A673 (cell line): ENCODE data around the gene MRPL27. TPM values are rescaled to one million over a fixed set of nuclear protein-coding genes. Genes with fewer than 3 reads are reported as not detected.

ENCODE experiments used
- BruUV-seq: library from RNA; stranded (reverse); fragments of 400-500 nt; replicated peaks from 2 replicates; lab custom pipeline; 2021; lab: Mats Ljungman, UMichigan
- CTCF ChIA-PET: fragments of 300-600 bp; sonication (Branson Sonifier 250); formaldehyde crosslinking; loops from one replicate; lab custom pipeline; 2022; ENCODE audit warnings: antibody characterized with exemption; lab: Charles Lee
- POLR2A ChIA-PET: fragments of 300-600 bp; sonication (Branson Sonifier 250); formaldehyde crosslinking; loops from one replicate; lab custom pipeline; 2022; ENCODE audit warnings: antibody characterized with exemption; ENCODE audit not compliant: low non-redundant PET; lab: Charles Lee
- DNase-seq: peaks from one replicate; pipeline ENCODE4 v3.0.0-alpha.2; 2015; ENCODE audit warnings: low spot score
- H3K27ac ChIP-seq: fragments of 200-600 bp; sonication (generic); 2 replicates; pipeline ENCODE4 v1.5.1; 2016; ENCODE audit warnings: mixed run types, low read depth, mild to moderate bottlenecking, mixed read lengths, antibody characterized with exemption, low read length; ENCODE audit not compliant: poor library complexity, severe bottlenecking
- H3K27me3 ChIP-seq: fragments of 200-600 bp; sonication (generic); replicated peaks from 2 replicates; pipeline ENCODE4 v1.6.1; 2017; ENCODE audit warnings: mixed run types, low read depth, mild to moderate bottlenecking, mixed read lengths, antibody characterized with exemption, low read length; ENCODE audit not compliant: insufficient read depth, poor library complexity
- H3K36me3 ChIP-seq: fragments of 200-600 bp; sonication (generic); 2 replicates; pipeline ENCODE4 v1.6.1; 2016; ENCODE audit warnings: mixed run types, mild to moderate bottlenecking, mixed read lengths, antibody characterized with exemption, low read length; ENCODE audit not compliant: insufficient read depth, poor library complexity, severe bottlenecking
- H3K4me1 ChIP-seq: fragments of 200-600 bp; sonication (generic); 2 replicates; pipeline ENCODE4 v1.6.1; 2017; ENCODE audit warnings: mixed run types, mild to moderate bottlenecking, mixed read lengths, antibody characterized with exemption, low read length; ENCODE audit not compliant: insufficient read depth, poor library complexity, severe bottlenecking
- H3K4me3 ChIP-seq: fragments of 200-600 bp; sonication (generic); 2 replicates; pipeline ENCODE4 v1.5.1; 2016; ENCODE audit warnings: low read depth, mixed run types, mild to moderate bottlenecking, mixed read lengths, low read length; ENCODE audit not compliant: poor library complexity, severe bottlenecking
- H3K9me3 ChIP-seq: fragments of 200-600 bp; sonication (generic); 2 replicates; pipeline ENCODE4 v1.6.1; 2016; ENCODE audit warnings: mixed run types, low read depth, mild to moderate bottlenecking, mixed read lengths, antibody characterized with exemption, low read length; ENCODE audit not compliant: poor library complexity, severe bottlenecking
- CTCF ChIP-seq: fragments of 300-800, 200-600 bp; sonication (generic); conservative IDR thresholded peaks from 2 replicates; pipeline ENCODE4 v1.5.1; 2017; ENCODE audit warnings: low read depth, mild to moderate bottlenecking, antibody characterized with exemption, low read length, moderate library complexity, mixed read lengths
- EZH2 ChIP-seq: fragments of 200-600 bp; sonication (generic); IDR thresholded peaks from 2 replicates; pipeline ENCODE4 v1.6.1; 2017; ENCODE audit warnings: borderline replicate concordance, low read depth, mild to moderate bottlenecking, mixed read lengths, antibody characterized with exemption, low read length; ENCODE audit not compliant: poor library complexity, severe bottlenecking
- intact Hi-C: fragments of 100-400 bp; cut with micrococcal nuclease; formaldehyde crosslinking; loops from one replicate; pipeline ENCODE4 v1.10.0; 2022; ENCODE audit not compliant: unreplicated experiment
- total RNA-seq: library from RNA; stranded (reverse); gene quantifications from 2 replicates; pipeline ENCODE4 v1.2.3, GENCODE V29; 2021

MRPL27 gene
- total RNA-seq, 1 experiment from 2014 or later: 85.6 TPM

- H3K9me3 ChIP-seq: no peaks in the 10 kb centered on the region
- CTCF ChIA-PET: no interaction called here
These were observed 18.8 kb downstream of the MRPL27 start for GRCh38 chr17:50354198-50354597.

GRCh38 chr17:50353600-50354195 is 19.3 kb downstream of the MRPL27 start:
- POLR2A ChIA-PET: interaction anchor here (0.6 kb wide), 1 partner anchor 36 kb away, joined by 3 read pairs; no protein-coding TSS in a partner anchor
- DNase-seq: no peak
- H3K4me1 ChIP-seq: no peaks in the 10 kb centered on the region
- H3K9me3 ChIP-seq: no peaks in the 10 kb centered on the region
- CTCF ChIA-PET: no interaction called here
- H3K36me3 ChIP-seq: peaks cover 32% of the 10 kb centered on the region
- H3K27me3 ChIP-seq: no peaks in the 10 kb centered on the region
- intact Hi-C loops: no loop called here
- BruUV-seq: no TSS peak
- H3K4me3 ChIP-seq: no peak overlapping the region
- TF ChIP-seq EZH2: no peak
- TF ChIP-seq CTCF: no peak
- H3K27ac ChIP-seq: no peak overlapping the region

More at GRCh38 chr17:50354198-50354597, 18.8 kb downstream of the MRPL27 start:
- Histone ChIP-seq H3K27me3 (no peaks in the 10 kb centered on the region), H3K36me3 (peaks cover 36% of the 10 kb centered on the region), H3K4me3 (no peak overlapping the region), H3K4me1 (no peaks in the 10 kb centered on the region), H3K27ac (no peak overlapping the region)
- intact Hi-C loops: no loop called here
- no TSS peak for BruUV-seq
- POLR2A ChIA-PET: interaction anchor here (0.6 kb wide), 1 partner anchor 36 kb away, joined by 3 read pairs; no protein-coding TSS in a partner anchor
- no peak for DNase-seq
- TF ChIP-seq EZH2: no peak

GRCh38 chr17:50352693-50353599 is 20.0 kb downstream of the MRPL27 start:
- Histone ChIP-seq H3K27ac (no peak overlapping the region), H3K4me3 (no peak overlapping the region), H3K9me3 (no peaks in the 10 kb centered on the region), H3K36me3 (peaks cover 29% of the 10 kb centered on the region), H3K4me1 (no peaks in the 10 kb centered on the region), H3K27me3 (no peaks in the 10 kb centered on the region)
- ChIA-PET CTCF (no interaction called here), POLR2A (no interaction called here)
- intact Hi-C loops: no loop called here
- TF ChIP-seq CTCF (no peak), EZH2 (no peak)
- no TSS peak for BruUV-seq
- no peak for DNase-seq
